Suprapubic skin (tissue), 4 donors: ENCODE results near the gene CBFA2T3.

Experiments used
- EP300 ChIP-seq: sonication (generic); formaldehyde crosslinking; IDR thresholded peaks from one replicate; pipeline ENCODE4 v1.6.1; 2017; ENCODE audit warnings: antibody characterized with exemption
- POLR2A ChIP-seq, 2 donors: fragments of 450-650 bp; IDR thresholded peaks; one replicate each; pipeline ENCODE4 v1.6.1; 2017; ENCODE audit warnings: antibody characterized with exemption in 2 of 2, mild to moderate bottlenecking in 2 of 2, moderate library complexity in 2 of 2
- POLR2AphosphoS5 ChIP-seq, 3 donors: sonication (generic); formaldehyde crosslinking; IDR thresholded peaks; one replicate each; pipeline ENCODE4 v1.6.1; 2017; ENCODE audit warnings: antibody characterized with exemption in 3 of 3
- TF ChIP-seq, protein P1 (sequence below), 2 donors: fragments of 200-600 bp in 1 of 2; fragments of 450-650 bp in 1 of 2; sonication (generic) in 1 of 2; IDR thresholded peaks; one replicate each; pipeline ENCODE4 v1.5.1; 2016 to 2019; ENCODE audit warnings: antibody characterized with exemption in 2 of 2, mild to moderate bottlenecking in 1 of 2, moderate library complexity in 1 of 2

GRCh38 chr16:88948781-88949490, 28.1 kb downstream of the CBFA2T3 start:
- TF ChIP-seq, protein P1, sequence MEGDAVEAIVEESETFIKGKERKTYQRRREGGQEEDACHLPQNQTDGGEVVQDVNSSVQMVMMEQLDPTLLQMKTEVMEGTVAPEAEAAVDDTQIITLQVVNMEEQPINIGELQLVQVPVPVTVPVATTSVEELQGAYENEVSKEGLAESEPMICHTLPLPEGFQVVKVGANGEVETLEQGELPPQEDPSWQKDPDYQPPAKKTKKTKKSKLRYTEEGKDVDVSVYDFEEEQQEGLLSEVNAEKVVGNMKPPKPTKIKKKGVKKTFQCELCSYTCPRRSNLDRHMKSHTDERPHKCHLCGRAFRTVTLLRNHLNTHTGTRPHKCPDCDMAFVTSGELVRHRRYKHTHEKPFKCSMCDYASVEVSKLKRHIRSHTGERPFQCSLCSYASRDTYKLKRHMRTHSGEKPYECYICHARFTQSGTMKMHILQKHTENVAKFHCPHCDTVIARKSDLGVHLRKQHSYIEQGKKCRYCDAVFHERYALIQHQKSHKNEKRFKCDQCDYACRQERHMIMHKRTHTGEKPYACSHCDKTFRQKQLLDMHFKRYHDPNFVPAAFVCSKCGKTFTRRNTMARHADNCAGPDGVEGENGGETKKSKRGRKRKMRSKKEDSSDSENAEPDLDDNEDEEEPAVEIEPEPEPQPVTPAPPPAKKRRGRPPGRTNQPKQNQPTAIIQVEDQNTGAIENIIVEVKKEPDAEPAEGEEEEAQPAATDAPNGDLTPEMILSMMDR (IDR thresholded peaks at IDR 0.05): no peak
- TF ChIP-seq POLR2A (IDR thresholded peaks at IDR 0.05) (no peak), EP300 (no peak), POLR2AphosphoS5 (IDR thresholded peaks at IDR 0.05) (no peak)
